ENCODE data around the gene SFMBT2. TPM values are rescaled to one million over a fixed set of nuclear protein-coding genes. Genes with fewer than 3 reads are reported as not detected.
"Not testable (repeated sequence)": the region's sequence is repeated elsewhere in the genome, so short reads cannot be mapped to it uniquely, and the experiment has no call there.

SFMBT2 gene
- total RNA-seq, 1 donor from 2014 or later, result 11.0 TPM

DNA sequence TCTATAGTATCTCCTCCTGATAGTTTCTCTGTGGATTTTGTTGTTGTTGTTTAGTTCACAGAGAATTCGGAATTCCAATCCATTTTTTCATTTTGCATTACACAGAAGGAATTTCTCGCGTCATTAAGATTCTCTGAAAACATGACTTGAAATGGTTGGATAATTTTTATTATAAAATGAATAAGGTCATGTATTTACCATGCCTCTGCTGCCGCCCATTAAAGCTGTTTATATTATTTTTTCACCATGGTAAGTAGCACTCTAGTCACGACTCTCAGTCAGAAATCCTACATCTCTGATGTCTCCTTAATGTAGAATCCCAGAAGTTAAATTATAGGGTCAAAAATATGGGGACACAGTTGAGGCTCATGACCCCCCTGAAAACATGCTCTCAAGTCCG, 19.1 kb downstream of the SFMBT2 start:
- no peak for DNase-seq
- intact Hi-C loops (cut with micrococcal nuclease), result no loop called here
- H3K4me3 ChIP-seq, result no peak overlapping the region
- no peak for TF ChIP-seq CTCF (IDR thresholded peaks at IDR 0.05; ENCODE audit: borderline replicate concordance)
- H3K27ac ChIP-seq (replicated peaks), result no peak overlapping the region
- H3K9me3 ChIP-seq (replicated peaks), result no peaks in the 10 kb centered on the region
- H3K36me3 ChIP-seq, result no peaks in the 10 kb centered on the region
- H3K27me3 ChIP-seq (ENCODE audit: low read depth), result no peaks in the 10 kb centered on the region
- H3K4me1 ChIP-seq, result peaks cover 43% of the 10 kb centered on the region

DNA sequence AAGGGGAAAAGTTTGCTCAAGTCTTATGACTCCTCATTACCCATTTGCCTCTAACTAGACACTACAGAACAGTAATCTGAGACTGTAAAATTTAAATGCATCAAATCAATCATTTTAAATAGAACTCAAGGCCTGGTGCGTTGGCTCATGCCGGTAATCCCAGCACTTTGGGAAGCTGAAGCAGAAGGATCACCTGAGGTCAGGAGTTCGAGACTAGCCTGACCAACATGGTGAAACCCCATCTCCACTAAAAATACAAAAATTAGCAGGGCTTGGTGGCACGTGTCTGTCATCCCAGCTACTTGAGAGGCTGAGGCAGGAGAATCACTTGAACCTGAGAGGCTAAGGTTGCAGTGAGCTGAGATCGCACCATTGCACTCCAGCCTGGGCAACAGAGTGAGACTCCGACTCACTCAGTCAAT, 20.1 kb downstream of the SFMBT2 start:
- DNase-seq; intact Hi-C loops (cut with micrococcal nuclease); H3K4me3 ChIP-seq: not testable (repeated sequence)

DNA sequence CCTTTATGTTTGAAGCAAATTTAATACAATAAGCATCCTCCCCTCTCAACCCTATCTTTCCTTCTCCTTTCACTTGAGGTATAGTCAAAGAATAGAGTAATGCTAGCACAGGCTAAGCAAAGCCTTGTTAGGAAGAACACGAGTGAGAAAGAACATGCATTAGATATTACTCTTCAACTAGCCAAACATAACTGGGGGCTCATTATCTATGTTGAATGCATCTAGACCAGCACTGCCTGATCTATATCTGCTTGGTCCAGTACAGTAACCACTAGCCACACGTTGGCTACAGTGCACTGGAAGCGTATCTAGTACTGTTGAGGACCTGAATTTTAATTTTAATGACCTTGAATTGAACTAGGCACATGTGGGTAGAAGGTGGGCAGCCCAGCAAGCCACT, 21.0 kb downstream of the SFMBT2 start:
- peaks cover 41% of the 10 kb centered on the region for H3K4me1 ChIP-seq
- H3K4me3 ChIP-seq, result no peak overlapping the region
- no peak for DNase-seq
- intact Hi-C loops (cut with micrococcal nuclease), result no loop called here
- no peaks in the 10 kb centered on the region for H3K36me3 ChIP-seq
- no peak for TF ChIP-seq CTCF (IDR thresholded peaks at IDR 0.05; ENCODE audit: borderline replicate concordance)
- H3K27ac ChIP-seq (replicated peaks), result peak overlapping the region; percentile 24
- no peaks in the 10 kb centered on the region for H3K27me3 ChIP-seq (ENCODE audit: low read depth)
- no peaks in the 10 kb centered on the region for H3K9me3 ChIP-seq (replicated peaks)

More for the DNA sequence above, 20.1 kb downstream of the SFMBT2 start:
- not testable (repeated sequence) for H3K9me3 ChIP-seq (replicated peaks); H3K27ac ChIP-seq (replicated peaks); H3K27me3 ChIP-seq (ENCODE audit: low read depth); H3K36me3 ChIP-seq
- H3K4me1 ChIP-seq, result peaks cover 41% of the 10 kb centered on the region

DNA sequence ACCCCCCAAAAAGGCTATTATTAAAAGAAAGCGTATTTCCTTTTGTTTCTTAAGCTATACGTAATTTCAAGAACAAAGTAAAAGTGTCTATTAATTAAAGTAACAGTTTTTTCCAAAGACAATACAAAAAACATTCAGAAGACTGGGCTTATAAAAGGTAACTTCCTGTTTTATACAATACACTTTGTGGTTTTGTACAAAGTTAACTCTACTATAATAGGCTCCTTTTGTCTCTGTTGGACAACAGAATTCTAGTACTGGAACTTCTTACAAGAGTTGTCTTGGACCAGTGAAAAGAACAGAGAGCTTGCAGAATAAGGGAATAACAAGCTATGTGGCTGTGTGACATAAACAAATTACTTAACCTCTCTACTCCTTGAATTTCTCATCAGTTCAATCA, 21.5 kb downstream of the SFMBT2 start:
- Histone ChIP-seq H3K27ac (replicated peaks) (peak overlapping the region; percentile 66), H3K27me3 (ENCODE audit: low read depth) (no peaks in the 10 kb centered on the region), H3K36me3 (no peaks in the 10 kb centered on the region), H3K4me3 (no peak overlapping the region), H3K9me3 (replicated peaks) (no peaks in the 10 kb centered on the region), H3K4me1 (peaks cover 41% of the 10 kb centered on the region)
- no peak for TF ChIP-seq CTCF (IDR thresholded peaks at IDR 0.05; ENCODE audit: borderline replicate concordance)
- DNase-seq, result no peak
- intact Hi-C loops (cut with micrococcal nuclease), result no loop called here

GRCh38 chr10:7388602-7389001, 22.2 kb downstream of the SFMBT2 start:
- H3K4me3 ChIP-seq, result no peak overlapping the region
- H3K36me3 ChIP-seq, result no peaks in the 10 kb centered on the region
- no peak for DNase-seq
- H3K9me3 ChIP-seq (replicated peaks), result no peaks in the 10 kb centered on the region
- no peak for TF ChIP-seq CTCF (IDR thresholded peaks at IDR 0.05; ENCODE audit: borderline replicate concordance)
- no peaks in the 10 kb centered on the region for H3K27me3 ChIP-seq (ENCODE audit: low read depth)
- H3K27ac ChIP-seq (replicated peaks), result peak overlapping the region; percentile 66
- intact Hi-C loops (cut with micrococcal nuclease), result no loop called here
- H3K4me1 ChIP-seq, result peaks cover 41% of the 10 kb centered on the region

GRCh38 chr10:7388149-7388548, 22.7 kb downstream of the SFMBT2 start:
- H3K36me3 ChIP-seq; H3K27me3 ChIP-seq (ENCODE audit: low read depth); intact Hi-C loops (cut with micrococcal nuclease); H3K9me3 ChIP-seq (replicated peaks); DNase-seq; H3K4me3 ChIP-seq; H3K27ac ChIP-seq (replicated peaks): not testable (repeated sequence)
- peaks cover 41% of the 10 kb centered on the region for H3K4me1 ChIP-seq

DNA sequence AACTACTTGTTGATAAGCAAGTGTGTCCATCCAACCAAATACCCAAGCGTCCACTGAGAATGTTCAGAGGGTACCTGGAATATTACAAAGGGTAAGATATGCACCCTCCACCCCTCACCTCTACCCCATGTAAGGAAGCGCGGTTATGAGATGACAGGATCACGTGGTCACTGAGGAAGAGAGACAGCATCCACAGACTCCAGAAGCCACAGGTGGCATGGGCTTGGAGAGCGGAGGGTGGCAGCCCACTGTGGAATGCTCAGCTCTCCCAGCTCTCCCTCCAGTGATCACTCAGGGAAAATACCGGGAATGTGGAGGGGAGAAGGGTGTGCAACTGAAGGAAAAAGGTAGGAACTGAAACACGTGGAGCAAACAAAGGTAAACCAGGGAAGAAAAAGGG, 25.7 kb downstream of the SFMBT2 start:
- no peak overlapping the region for H3K4me3 ChIP-seq
- H3K36me3 ChIP-seq, result peaks cover 12% of the 10 kb centered on the region
- H3K4me1 ChIP-seq, result peaks cover 38% of the 10 kb centered on the region
- no peaks in the 10 kb centered on the region for H3K9me3 ChIP-seq (replicated peaks)
- no peak for TF ChIP-seq CTCF (IDR thresholded peaks at IDR 0.05; ENCODE audit: borderline replicate concordance)
- no peak for DNase-seq
- no peak overlapping the region for H3K27ac ChIP-seq (replicated peaks)
- H3K27me3 ChIP-seq (ENCODE audit: low read depth), result no peaks in the 10 kb centered on the region
- intact Hi-C loops (cut with micrococcal nuclease), result no loop called here

All from left ventricle myocardium inferior (tissue), 1 donor.